Breast epithelium (tissue), 4 donors: ENCODE results near the gene SFXN3. TPM values are rescaled to one million over a fixed set of nuclear protein-coding genes. Genes with fewer than 3 reads are reported as not detected.

Experiments used
- DNase-seq, 2 donors: peaks; one replicate each; pipeline ENCODE4 v3.0.0-alpha.2; 2019; ENCODE audit warnings: low spot score in 2 of 2
- H3K27ac ChIP-seq, 2 donors: fragments of 200-600 bp; sonication (generic) in 1 of 2; one replicate each; pipeline ENCODE4 v1.5.1; 2016 to 2019; ENCODE audit warnings: mild to moderate bottlenecking in 1 of 2
- H3K27me3 ChIP-seq, 2 donors: fragments of 200-600 bp; sonication (generic) in 1 of 2; one replicate each; pipeline versions ENCODE4 v1.5.1 to v1.6.0; 2017 to 2019; ENCODE audit warnings: control low read depth in 1 of 2, mild to moderate bottlenecking in 1 of 2
- H3K36me3 ChIP-seq: fragments of 200-600 bp; one replicate; pipeline ENCODE4 v1.5.1; 2019
- H3K4me1 ChIP-seq, 2 donors: fragments of 200-600 bp; sonication (generic); one replicate each; pipeline ENCODE4 v1.5.1; 2016 to 2019; ENCODE audit warnings: control low read depth in 1 of 2
- H3K4me3 ChIP-seq, 3 donors: fragments of 200-600 bp; sonication (generic); 1 replicate in 2 of 3; 2 replicates in 1 of 3; pipeline ENCODE4 v1.5.1; 2016 to 2019; ENCODE audit warnings: mild to moderate bottlenecking in 3 of 3, moderate library complexity in 2 of 3
- H3K9me3 ChIP-seq, 2 donors: fragments of 200-600 bp; sonication (generic) in 1 of 2; one replicate each; pipeline ENCODE4 v1.5.1; 2016 to 2019; ENCODE audit warnings: control low read depth in 1 of 2
- CTCF ChIP-seq, 3 donors: fragments of 450-650 bp; IDR thresholded peaks; one replicate each; pipeline ENCODE4 v1.5.1; 2016 to 2017; ENCODE audit warnings: antibody characterized with exemption in 3 of 3, mild to moderate bottlenecking in 3 of 3, moderate library complexity in 3 of 3
- POLR2A ChIP-seq: fragments of 450-650 bp; IDR thresholded peaks from one replicate; pipeline ENCODE4 v1.6.1; 2016; ENCODE audit warnings: antibody characterized with exemption, mild to moderate bottlenecking, moderate library complexity
- POLR2AphosphoS5 ChIP-seq, 3 donors: sonication (generic); formaldehyde crosslinking; IDR thresholded peaks; one replicate each; pipeline ENCODE4 v1.6.1; 2017; ENCODE audit warnings: antibody characterized with exemption in 3 of 3
- intact Hi-C: fragments of 100-400 bp; cut with DNase I; formaldehyde crosslinking; loops from one replicate; pipeline ENCODE4 v1.15.1; 2023; ENCODE audit warnings: low total_unique reads
- total RNA-seq, 3 donors: library from RNA; depleted of rRNA; stranded (reverse); fragments of >200 nt; gene quantifications; one replicate each; pipeline ENCODE4 v1.1.0, GENCODE V29; 2016

Gene SFXN3
- total RNA-seq, 3 donors from 2014 or later = 63.7 to 90.4 (median 75.7) TPM

- H3K27ac ChIP-seq = peak overlapping the region; percentile 23 to 94
- intact Hi-C loops = loop anchor here (2.0 kb wide), 1 partner anchor 21 kb away; no protein-coding TSS in a partner anchor
- no peak overlapping the region for H3K4me3 ChIP-seq
- H3K36me3 ChIP-seq = no peaks in the 10 kb centered on the region
- peaks cover 0 to 5% of the 10 kb centered on the region in 2 donors for H3K4me1 ChIP-seq
- DNase-seq = peak; percentile 72 to 86
- TF ChIP-seq CTCF (IDR thresholded peaks at IDR 0.05) (peak; percentile 33 to 88 (median 76)), POLR2AphosphoS5 (IDR thresholded peaks at IDR 0.05) (peak in 1 of 3 donors; percentile 26), POLR2A (no peak)
- H3K27me3 ChIP-seq = no peaks in the 10 kb centered on the region
- H3K9me3 ChIP-seq = no peaks in the 10 kb centered on the region
Measured at GRCh38 chr10:101041252-101041761, 10.3 kb downstream of the SFXN3 start.

- DNase-seq = no peak
- Histone ChIP-seq H3K27me3 (no peaks in the 10 kb centered on the region), H3K27ac (peak overlapping the region; percentile 94 to 95), H3K4me1 (peaks cover 0 to 5% of the 10 kb centered on the region in 2 donors), H3K4me3 (peak overlapping the region; percentile 44 to 64 (median 57)), H3K36me3 (no peaks in the 10 kb centered on the region), H3K9me3 (no peaks in the 10 kb centered on the region)
- intact Hi-C loops = no loop called here
- no peak for TF ChIP-seq CTCF (IDR thresholded peaks at IDR 0.05)
- no peak for TF ChIP-seq POLR2A
- TF ChIP-seq POLR2AphosphoS5 (IDR thresholded peaks at IDR 0.05) = no peak
Measured at GRCh38 chr10:101042118-101042517, 11.1 kb downstream of the SFXN3 start.

GRCh38 chr10:101042667-101043362, 11.8 kb downstream of the SFXN3 start:
- Histone ChIP-seq H3K36me3 (no peaks in the 10 kb centered on the region), H3K4me3 (peak overlapping the region; percentile 44 to 64 (median 57)), H3K4me1 (peaks cover 0 to 5% of the 10 kb centered on the region in 2 donors), H3K27ac (peak overlapping the region; percentile 94 to 95), H3K27me3 (peaks cover 0 to 2% of the 10 kb centered on the region in 2 donors), H3K9me3 (no peaks in the 10 kb centered on the region)
- TF ChIP-seq CTCF (IDR thresholded peaks at IDR 0.05) (no peak), POLR2A (peak; percentile 29), POLR2AphosphoS5 (IDR thresholded peaks at IDR 0.05) (peak; percentile 85 to 86 (median 85))
- intact Hi-C loops = no loop called here
- DNase-seq = peak; percentile 96 to 97

GRCh38 chr10:101043363-101043707, 12.3 kb downstream of the SFXN3 start:
- H3K4me3 ChIP-seq = peak overlapping the region; percentile 44 to 64 (median 57)
- H3K4me1 ChIP-seq = peaks cover 0 to 5% of the 10 kb centered on the region in 2 donors
- DNase-seq = no peak
- intact Hi-C loops = no loop called here
- no peaks in the 10 kb centered on the region for H3K36me3 ChIP-seq
- no peak for TF ChIP-seq POLR2A
- TF ChIP-seq POLR2AphosphoS5 (IDR thresholded peaks at IDR 0.05) = no peak
- no peak for TF ChIP-seq CTCF (IDR thresholded peaks at IDR 0.05)
- peak overlapping the region; percentile 94 to 95 for H3K27ac ChIP-seq
- peaks cover 0 to 7% of the 10 kb centered on the region in 2 donors for H3K27me3 ChIP-seq
- no peaks in the 10 kb centered on the region for H3K9me3 ChIP-seq

GRCh38 chr10:101044117-101044516, 13.1 kb downstream of the SFXN3 start:
- H3K9me3 ChIP-seq = no peaks in the 10 kb centered on the region
- H3K4me1 ChIP-seq = peaks cover 0 to 5% of the 10 kb centered on the region in 2 donors
- peaks cover 0 to 13% of the 10 kb centered on the region in 2 donors for H3K27me3 ChIP-seq
- no peak overlapping the region for H3K4me3 ChIP-seq
- no peak for DNase-seq
- H3K36me3 ChIP-seq = no peaks in the 10 kb centered on the region
- intact Hi-C loops = no loop called here
- TF ChIP-seq CTCF (IDR thresholded peaks at IDR 0.05) (no peak), POLR2AphosphoS5 (IDR thresholded peaks at IDR 0.05) (no peak), POLR2A (no peak)
- H3K27ac ChIP-seq = peak overlapping the region; percentile 94 to 95
